ENCODE data around the gene OST4.

Gene OST4

DNA sequence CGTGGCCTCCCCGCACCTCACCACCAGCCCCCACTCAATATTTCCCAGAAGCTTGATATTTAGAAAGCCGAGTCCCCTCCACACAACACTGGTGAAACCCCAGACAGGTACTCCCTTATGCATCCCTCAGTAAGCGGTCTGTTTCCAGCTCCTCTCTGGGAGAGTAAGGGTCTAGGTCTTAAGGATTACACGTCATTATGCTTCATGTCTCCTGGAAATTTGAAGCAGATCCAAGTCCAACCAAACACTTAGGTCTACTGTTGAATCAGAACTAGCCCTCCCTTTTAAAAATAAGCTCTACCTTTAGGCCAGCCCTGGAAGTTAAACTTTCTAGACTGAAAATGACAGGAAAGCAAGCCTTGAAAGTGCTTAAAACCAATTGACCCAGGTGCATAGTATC lies 1.5 kb upstream of the OST4 start:
- no peak overlapping the region for H3K18ac ChIP-seq (ENCODE audit: low read length)
- no peaks in the 10 kb centered on the region for H3K27me3 ChIP-seq (ENCODE audit: control insufficient read depth in 3 of 3, insufficient read depth in 3 of 3, low read depth in 1 of 3, low read length in 3 of 3)
- H3K79me1 ChIP-seq (ENCODE audit: low read depth, low read length): peaks cover 5% of the 10 kb centered on the region
- peaks cover 20 to 27% of the 10 kb centered on the region in 2 donors for H3K36me3 ChIP-seq (replicated peaks in 1 of 2; ENCODE audit: control insufficient read depth in 2 of 2, insufficient read depth in 2 of 2, low read length in 2 of 2)
- H3K4me1 ChIP-seq (ENCODE audit: control insufficient read depth in 2 of 2, insufficient read depth in 1 of 2, low read depth in 1 of 2, low read length in 2 of 2): peaks cover 12 to 30% of the 10 kb centered on the region in 2 donors
- H3K9me3 ChIP-seq (replicated peaks in 1 of 2; ENCODE audit: control insufficient read depth in 2 of 2, insufficient read depth in 1 of 2, low read depth in 1 of 2, low read length in 2 of 2): no peaks in the 10 kb centered on the region
- no peak overlapping the region for H2BK15ac ChIP-seq (ENCODE audit: low read length)
- no peak overlapping the region for H3K27ac ChIP-seq (replicated peaks; ENCODE audit: low read length)
- H3K4me2 ChIP-seq (ENCODE audit: insufficient read depth, low read length, poor library complexity, severe bottlenecking): peak overlapping the region; percentile 92
- H3K9ac ChIP-seq (ENCODE audit: low read depth, low read length, poor library complexity): no peak overlapping the region
- no CpG with 5 or more reads among the region's 5 CpGs for WGBS, 2 donors (ENCODE audit: extremely low coverage in 2 of 2, insufficient read length in 2 of 2, insufficient replicate concordance in 1 of 2)
- H2BK12ac ChIP-seq (ENCODE audit: low read length): no peak overlapping the region
- H3K4me3 ChIP-seq (ENCODE audit: low read length in 2 of 2): peak overlapping the region in 1 of 2 donors; percentile 94
- H2BK120ac ChIP-seq (ENCODE audit: low read depth, low read length): no peak overlapping the region
- peak overlapping the region; percentile 89 for H2BK5ac ChIP-seq (ENCODE audit: low read length)
- no peak overlapping the region for H4K8ac ChIP-seq (ENCODE audit: low read depth, low read length)
- H2AK5ac ChIP-seq (ENCODE audit: low read depth, low read length): no peak overlapping the region
- no peak overlapping the region for H3K4ac ChIP-seq (ENCODE audit: low read length)
- peak overlapping the region; percentile 92 for H2AFZ ChIP-seq (ENCODE audit: low read length)
- H3K14ac ChIP-seq (ENCODE audit: low read length): no peak overlapping the region
- no peak overlapping the region for H3K23ac ChIP-seq (ENCODE audit: low read depth, low read length, poor library complexity)
- DNase-seq (ENCODE audit: low spot score): no peak
- no peak overlapping the region for H4K91ac ChIP-seq (ENCODE audit: low read depth, low read length, poor library complexity)

- H4K8ac ChIP-seq (ENCODE audit: low read depth, low read length): no peak overlapping the region
- peak overlapping the region; percentile 66 for H2BK120ac ChIP-seq (ENCODE audit: low read depth, low read length)
- H3K14ac ChIP-seq (ENCODE audit: low read length): no peak overlapping the region
- peak overlapping the region; percentile 81 to 94 for H3K4me3 ChIP-seq (ENCODE audit: low read length in 2 of 2)
- peak overlapping the region; percentile 92 for H2AFZ ChIP-seq (ENCODE audit: low read length)
- WGBS, 2 donors (ENCODE audit: extremely low coverage in 2 of 2, insufficient read length in 2 of 2, insufficient replicate concordance in 1 of 2): no CpG with 5 or more reads among the region's 34 CpGs
- H3K18ac ChIP-seq (ENCODE audit: low read length): peak overlapping the region; percentile 95
- no peaks in the 10 kb centered on the region for H3K27me3 ChIP-seq (ENCODE audit: control insufficient read depth in 3 of 3, insufficient read depth in 3 of 3, low read depth in 1 of 3, low read length in 3 of 3)
- peak overlapping the region; percentile 13 for H2BK15ac ChIP-seq (ENCODE audit: low read length)
- peaks cover 23 to 34% of the 10 kb centered on the region in 2 donors for H3K36me3 ChIP-seq (replicated peaks in 1 of 2; ENCODE audit: control insufficient read depth in 2 of 2, insufficient read depth in 2 of 2, low read length in 2 of 2)
- H3K9me3 ChIP-seq (replicated peaks in 1 of 2; ENCODE audit: control insufficient read depth in 2 of 2, insufficient read depth in 1 of 2, low read depth in 1 of 2, low read length in 2 of 2): no peaks in the 10 kb centered on the region
- peak overlapping the region; percentile 51 for H3K27ac ChIP-seq (replicated peaks; ENCODE audit: low read length)
- H3K9ac ChIP-seq (ENCODE audit: low read depth, low read length, poor library complexity): peak overlapping the region; percentile 90
- H3K4ac ChIP-seq (ENCODE audit: low read length): no peak overlapping the region
- H3K4me1 ChIP-seq (ENCODE audit: control insufficient read depth in 2 of 2, insufficient read depth in 1 of 2, low read depth in 1 of 2, low read length in 2 of 2): peaks cover 12 to 27% of the 10 kb centered on the region in 2 donors
- peak overlapping the region; percentile 89 for H2BK5ac ChIP-seq (ENCODE audit: low read length)
- H2BK12ac ChIP-seq (ENCODE audit: low read length): no peak overlapping the region
- peaks cover 7% of the 10 kb centered on the region for H3K79me1 ChIP-seq (ENCODE audit: low read depth, low read length)
- peak overlapping the region; percentile 92 for H3K4me2 ChIP-seq (ENCODE audit: insufficient read depth, low read length, poor library complexity, severe bottlenecking)
- DNase-seq (ENCODE audit: low spot score): no peak
- no peak overlapping the region for H4K91ac ChIP-seq (ENCODE audit: low read depth, low read length, poor library complexity)
- peak overlapping the region; percentile 82 for H2AK5ac ChIP-seq (ENCODE audit: low read depth, low read length)
- peak overlapping the region; percentile 95 for H3K23ac ChIP-seq (ENCODE audit: low read depth, low read length, poor library complexity)
Observed at GRCh38 chr2:27071990-27072830, 756 bp upstream of the OST4 start.

GRCh38 chr2:27070653-27071276 lies 689 bp downstream of the OST4 start:
- H3K4ac ChIP-seq (ENCODE audit: low read length): peak overlapping the region; percentile 53
- no peaks in the 10 kb centered on the region for H3K27me3 ChIP-seq (ENCODE audit: control insufficient read depth in 3 of 3, insufficient read depth in 3 of 3, low read depth in 1 of 3, low read length in 3 of 3)
- peak overlapping the region; percentile 98 for H3K18ac ChIP-seq (ENCODE audit: low read length)
- H3K4me2 ChIP-seq (ENCODE audit: insufficient read depth, low read length, poor library complexity, severe bottlenecking): peak overlapping the region; percentile 92
- H4K8ac ChIP-seq (ENCODE audit: low read depth, low read length): no peak overlapping the region
- no CpG with 5 or more reads among the region's 11 CpGs for WGBS, 2 donors (ENCODE audit: extremely low coverage in 2 of 2, insufficient read length in 2 of 2, insufficient replicate concordance in 1 of 2)
- H2BK5ac ChIP-seq (ENCODE audit: low read length): no peak overlapping the region
- peak overlapping the region; percentile 60 for H2BK15ac ChIP-seq (ENCODE audit: low read length)
- peak overlapping the region; percentile 95 for H3K23ac ChIP-seq (ENCODE audit: low read depth, low read length, poor library complexity)
- no peaks in the 10 kb centered on the region for H3K9me3 ChIP-seq (replicated peaks in 1 of 2; ENCODE audit: control insufficient read depth in 2 of 2, insufficient read depth in 1 of 2, low read depth in 1 of 2, low read length in 2 of 2)
- no peak for DNase-seq (ENCODE audit: low spot score)
- H3K14ac ChIP-seq (ENCODE audit: low read length): peak overlapping the region; percentile 26
- peak overlapping the region; percentile 76 for H2AK5ac ChIP-seq (ENCODE audit: low read depth, low read length)
- peak overlapping the region; percentile 96 for H3K9ac ChIP-seq (ENCODE audit: low read depth, low read length, poor library complexity)
- peaks cover 12 to 16% of the 10 kb centered on the region in 2 donors for H3K4me1 ChIP-seq (ENCODE audit: control insufficient read depth in 2 of 2, insufficient read depth in 1 of 2, low read depth in 1 of 2, low read length in 2 of 2)
- H3K27ac ChIP-seq (replicated peaks; ENCODE audit: low read length): no peak overlapping the region
- H3K4me3 ChIP-seq (ENCODE audit: low read length in 2 of 2): peak overlapping the region; percentile 92 to 94
- H4K91ac ChIP-seq (ENCODE audit: low read depth, low read length, poor library complexity): no peak overlapping the region
- no peak overlapping the region for H2BK120ac ChIP-seq (ENCODE audit: low read depth, low read length)
- no peak overlapping the region for H2BK12ac ChIP-seq (ENCODE audit: low read length)
- peak overlapping the region; percentile 92 for H2AFZ ChIP-seq (ENCODE audit: low read length)
- H3K79me1 ChIP-seq (ENCODE audit: low read depth, low read length): peaks cover 7% of the 10 kb centered on the region
- H3K36me3 ChIP-seq (replicated peaks in 1 of 2; ENCODE audit: control insufficient read depth in 2 of 2, insufficient read depth in 2 of 2, low read length in 2 of 2): peaks cover 23 to 46% of the 10 kb centered on the region in 2 donors
